ENCODE measurements around the gene GGT7. TPM values are rescaled to one million over a fixed set of nuclear protein-coding genes. Genes with fewer than 3 reads are reported as not detected.
A peak's percentile ranks its signal among the peaks of the same experiment; 100 is the strongest.

Gene GGT7
- total and polyA plus RNA-seq, 9 of the 15 experiments (the other 6 are each of a cell fraction or from before 2014, with no cell fraction given), result 0.04 to 18.3 (median 5.9) TPM

- intact Hi-C loops (cut with micrococcal nuclease), result no loop called here
- Histone ChIP-seq H3K9me1 (ENCODE audit: control insufficient read depth, insufficient read depth, low read length) (no peaks in the 10 kb centered on the region), H3K4me1 (replicated peaks in 1 of 2; ENCODE audit: control insufficient read depth in 2 of 2, insufficient read depth in 2 of 2, low read length in 2 of 2) (peaks cover 7 to 19% of the 10 kb centered on the region in 2 experiments; a peak in 4 of 5 replicates), H4K20me1 (replicated peaks; ENCODE audit: control insufficient read depth, insufficient read depth, low read length) (peaks cover 11% of the 10 kb centered on the region; the same call in 1 of the 2 replicates), H3K4me3 (peak overlapping the region; percentile 83), H3K9ac (ENCODE audit: insufficient read depth in 1 of 2, low read depth in 2 of 2, low read length in 2 of 2) (peak overlapping the region in 1 of 2 experiments; percentile 81; a peak in 1 of 4 replicates), H3K79me2 (ENCODE audit: control insufficient read depth, insufficient read depth, low read length) (peaks cover 56% of the 10 kb centered on the region), H2AFZ (ENCODE audit: low read depth, low read length) (no peak overlapping the region), H3K4me2 (ENCODE audit: insufficient read depth, low read length) (peak overlapping the region; percentile 94), H3K27me3 (ENCODE audit: control insufficient read depth in 2 of 2, insufficient read depth in 2 of 2, low read length in 2 of 2) (no peaks in the 10 kb centered on the region), H3K9me3 (replicated peaks; ENCODE audit: control insufficient read depth, insufficient read depth, low read depth, low read length) (no peaks in the 10 kb centered on the region), H3K27ac (ENCODE audit: extremely low read depth, low read depth, low read length) (peak overlapping the region; percentile 91; the same call in 2 of the 3 replicates), H3K36me3 (ENCODE audit: control insufficient read depth, insufficient read depth, low read length) (0 out of 3 replicates have a peak, but pooled peaks cover 7% of the 10 kb centered on the region)
- POLR2A ChIA-PET, result interaction anchor here (0.7 to 2.1 kb wide), 9 partner anchors 9 to 522 kb away, joined by 3 to 8 read pairs (median 3); no protein-coding TSS in a partner anchor
- DNase-seq (ENCODE audit: extremely low read depth in 1 of 4, low spot score in 3 of 4), result no peak
- TF ChIP-seq SMARCA4 (IDR thresholded peaks at IDR 0.05) (no peak), E2F4 (CRISPR knock-in tag; IDR thresholded peaks at IDR 0.05; ENCODE audit: low read depth) (no peak), ILK (tag; IDR thresholded peaks at IDR 0.05; ENCODE audit: borderline replicate concordance, low read depth) (no peak), CREBBP (IDR thresholded peaks at IDR 0.05; ENCODE audit: low read depth, low read length) (no peak), DNMT1 (IDR thresholded peaks at IDR 0.05) (no peak), CREB3 (tag; conservative IDR thresholded peaks at IDR 0.05; ENCODE audit: low read depth) (no peak)
- TF ChIP-seq, protein P1, sequence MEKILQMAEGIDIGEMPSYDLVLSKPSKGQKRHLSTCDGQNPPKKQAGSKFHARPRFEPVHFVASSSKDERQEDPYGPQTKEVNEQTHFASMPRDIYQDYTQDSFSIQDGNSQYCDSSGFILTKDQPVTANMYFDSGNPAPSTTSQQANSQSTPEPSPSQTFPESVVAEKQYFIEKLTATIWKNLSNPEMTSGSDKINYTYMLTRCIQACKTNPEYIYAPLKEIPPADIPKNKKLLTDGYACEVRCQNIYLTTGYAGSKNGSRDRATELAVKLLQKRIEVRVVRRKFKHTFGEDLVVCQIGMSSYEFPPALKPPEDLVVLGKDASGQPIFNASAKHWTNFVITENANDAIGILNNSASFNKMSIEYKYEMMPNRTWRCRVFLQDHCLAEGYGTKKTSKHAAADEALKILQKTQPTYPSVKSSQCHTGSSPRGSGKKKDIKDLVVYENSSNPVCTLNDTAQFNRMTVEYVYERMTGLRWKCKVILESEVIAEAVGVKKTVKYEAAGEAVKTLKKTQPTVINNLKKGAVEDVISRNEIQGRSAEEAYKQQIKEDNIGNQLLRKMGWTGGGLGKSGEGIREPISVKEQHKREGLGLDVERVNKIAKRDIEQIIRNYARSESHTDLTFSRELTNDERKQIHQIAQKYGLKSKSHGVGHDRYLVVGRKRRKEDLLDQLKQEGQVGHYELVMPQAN (IDR thresholded peaks at IDR 0.05; ENCODE audit: borderline replicate concordance), result 0 out of 2 replicates have a peak, but pooled peaks have one; percentile 21
- in situ Hi-C loops (cut with MboI), result no loop called here
- BruUV-seq (replicated peaks), result no TSS peak
- WGBS (ENCODE audit: insufficient coverage, low coverage, missing lambda C conversion rate), result 5% methylated on average over 1 of the region's 1 CpG
- FAIRE-seq, result no peak
- CTCF ChIA-PET (ENCODE audit: low intra/inter-chr PET ratio), result interaction anchor here (0.8 kb wide), 1 partner anchor 511 kb away, joined by 5 read pairs; no protein-coding TSS in a partner anchor
- ATAC-seq, result no peak
Measured at GRCh38 chr20:34824026-34824425, 48.6 kb downstream of the GGT7 start.
